Mammary epithelial cell (primary cell): Measurements from ENCODE around the gene SUPT5H.

Experiments
- EZH2 ChIP-seq: IDR thresholded peaks from 2 replicates; pipeline ENCODE4 v1.6.1; 2012; ENCODE audit warnings: low read length, inconsistent platforms, borderline replicate concordance
- TF ChIP-seq, protein P1 (sequence below), 2 donors: IDR thresholded peaks in 1 of 2; conservative IDR thresholded peaks in 1 of 2; 2 replicates each; pipeline ENCODE4 v1.5.1; 2011 to 2012; ENCODE audit warnings: inconsistent platforms in 2 of 2, low read length in 2 of 2, mild to moderate bottlenecking in 2 of 2, control low read depth in 1 of 2, low read depth in 1 of 2; ENCODE audit not compliant: insufficient read depth in 1 of 2; ENCODE audit errors: extremely low read depth in 1 of 2

DNA sequence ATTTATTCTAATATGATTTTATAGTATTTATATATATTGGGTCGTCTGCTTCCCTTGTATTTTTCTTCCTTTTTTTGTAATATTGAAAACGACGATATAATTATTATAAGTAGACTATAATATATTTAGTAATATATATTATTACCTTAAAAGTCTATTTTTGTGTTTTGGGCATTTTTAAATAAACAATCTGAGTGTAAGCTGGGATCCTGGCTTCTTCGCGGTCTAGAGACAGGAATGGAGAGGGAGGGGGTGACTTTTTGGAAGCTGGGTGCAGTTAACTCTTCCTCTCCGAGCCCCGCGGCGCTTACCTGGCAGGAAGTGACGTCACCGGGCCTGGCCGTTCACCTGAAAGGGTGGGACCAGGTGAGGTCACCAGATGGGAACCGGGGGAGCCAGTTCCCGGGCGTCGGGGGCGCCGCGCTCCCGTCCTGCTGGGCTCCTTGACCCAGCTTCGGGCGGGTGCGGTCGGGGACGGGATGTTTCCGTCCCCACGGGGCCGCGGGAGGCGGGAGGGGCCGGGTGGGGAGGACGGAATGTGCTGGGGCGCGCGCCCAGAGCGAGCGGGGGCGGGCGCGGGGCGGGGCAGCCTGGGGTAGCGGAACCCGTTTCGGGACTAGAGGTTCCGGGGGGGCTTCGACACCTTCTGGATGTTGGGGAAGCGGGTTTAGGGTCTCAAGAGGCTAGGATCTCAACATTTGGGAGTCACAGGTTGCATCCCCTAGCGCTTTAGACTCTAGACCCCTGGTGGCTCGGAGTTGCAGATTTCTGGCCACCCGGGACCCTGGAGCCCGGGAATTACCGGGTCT is 36.0 kb upstream of the SUPT5H start:
- TF ChIP-seq, protein P1, sequence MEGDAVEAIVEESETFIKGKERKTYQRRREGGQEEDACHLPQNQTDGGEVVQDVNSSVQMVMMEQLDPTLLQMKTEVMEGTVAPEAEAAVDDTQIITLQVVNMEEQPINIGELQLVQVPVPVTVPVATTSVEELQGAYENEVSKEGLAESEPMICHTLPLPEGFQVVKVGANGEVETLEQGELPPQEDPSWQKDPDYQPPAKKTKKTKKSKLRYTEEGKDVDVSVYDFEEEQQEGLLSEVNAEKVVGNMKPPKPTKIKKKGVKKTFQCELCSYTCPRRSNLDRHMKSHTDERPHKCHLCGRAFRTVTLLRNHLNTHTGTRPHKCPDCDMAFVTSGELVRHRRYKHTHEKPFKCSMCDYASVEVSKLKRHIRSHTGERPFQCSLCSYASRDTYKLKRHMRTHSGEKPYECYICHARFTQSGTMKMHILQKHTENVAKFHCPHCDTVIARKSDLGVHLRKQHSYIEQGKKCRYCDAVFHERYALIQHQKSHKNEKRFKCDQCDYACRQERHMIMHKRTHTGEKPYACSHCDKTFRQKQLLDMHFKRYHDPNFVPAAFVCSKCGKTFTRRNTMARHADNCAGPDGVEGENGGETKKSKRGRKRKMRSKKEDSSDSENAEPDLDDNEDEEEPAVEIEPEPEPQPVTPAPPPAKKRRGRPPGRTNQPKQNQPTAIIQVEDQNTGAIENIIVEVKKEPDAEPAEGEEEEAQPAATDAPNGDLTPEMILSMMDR (conservative IDR thresholded peaks at IDR 0.05 in 1 of 2, IDR thresholded peaks at IDR 0.05 in 1 of 2; ENCODE audit: extremely low read depth in 1 of 2, insufficient read depth in 1 of 2, low read depth in 1 of 2, low read length in 2 of 2), result no peak
- TF ChIP-seq EZH2, result no peak
